ENCODE data around the gene ZNF524.
A peak's percentile ranks its signal among the peaks of the same experiment; 100 is the strongest.
"Not testable (repeated sequence)": the region's sequence is repeated elsewhere in the genome, so short reads cannot be mapped to it uniquely, and the experiment has no call there.

ZNF524 gene

GRCh38 chr19:55581145-55581822, 18.8 kb upstream of the ZNF524 start:
- no peak for DNase-seq (ENCODE audit: low spot score)

GRCh38 chr19:55581823-55582223, 18.3 kb upstream of the ZNF524 start:
- no peak for DNase-seq (ENCODE audit: low spot score)

GRCh38 chr19:55582284-55582683, 17.8 kb upstream of the ZNF524 start:
- DNase-seq (ENCODE audit: low spot score) = not testable (repeated sequence)

- DNase-seq (ENCODE audit: low spot score) = not testable (repeated sequence)
Measured at GRCh38 chr19:55583897-55584296, 16.2 kb upstream of the ZNF524 start.

GRCh38 chr19:55584871-55585270, 15.2 kb upstream of the ZNF524 start:
- no peak for DNase-seq (ENCODE audit: low spot score)

- DNase-seq (ENCODE audit: low spot score) = no peak
Measured at GRCh38 chr19:55585658-55586339, 14.3 kb upstream of the ZNF524 start.

GRCh38 chr19:55586976-55587668, 13.0 kb upstream of the ZNF524 start:
- DNase-seq (ENCODE audit: low spot score) = peak; percentile 89

- no peak for DNase-seq (ENCODE audit: low spot score)
Measured at GRCh38 chr19:55588738-55589137, 11.3 kb upstream of the ZNF524 start.

- no peak for DNase-seq (ENCODE audit: low spot score)
Measured at GRCh38 chr19:55590109-55590508, 10.0 kb upstream of the ZNF524 start.

- DNase-seq (ENCODE audit: low spot score) = peak; percentile 61
Measured at GRCh38 chr19:55590617-55591016, 9.5 kb upstream of the ZNF524 start.

- DNase-seq (ENCODE audit: low spot score) = no peak
Measured at GRCh38 chr19:55591555-55591954, 8.5 kb upstream of the ZNF524 start.

GRCh38 chr19:55592391-55593090, 7.5 kb upstream of the ZNF524 start:
- DNase-seq (ENCODE audit: low spot score) = no peak

GRCh38 chr19:55593096-55593772, 6.9 kb upstream of the ZNF524 start:
- DNase-seq (ENCODE audit: low spot score) = no peak

GRCh38 chr19:55594996-55595545, 5.0 kb upstream of the ZNF524 start:
- no peak for DNase-seq (ENCODE audit: low spot score)

- no peak for DNase-seq (ENCODE audit: low spot score)
Measured at GRCh38 chr19:55596304-55596703, 3.8 kb upstream of the ZNF524 start.

GRCh38 chr19:55597501-55597921, 2.6 kb upstream of the ZNF524 start:
- no peak for DNase-seq (ENCODE audit: low spot score)

GRCh38 chr19:55598034-55598433, 2.1 kb upstream of the ZNF524 start:
- DNase-seq (ENCODE audit: low spot score) = no peak

- peak; percentile 97 for DNase-seq (ENCODE audit: low spot score)
Measured at GRCh38 chr19:55598719-55599467, 1.2 kb upstream of the ZNF524 start.

- peak; percentile 95 for DNase-seq (ENCODE audit: low spot score)
Measured at GRCh38 chr19:55599468-55599841, 633 bp upstream of the ZNF524 start, which contains the start of gene FIZ1. FIZ1 (minus strand) TSS chr19:55599517; CDS start chr19:55597865, 1,652 bp downstream.

GRCh38 chr19:55600662-55601028, 557 bp downstream of the ZNF524 start:
- no peak for DNase-seq (ENCODE audit: low spot score)

GRCh38 chr19:55601084-55601483, 996 bp downstream of the ZNF524 start:
- peak; percentile 15 for DNase-seq (ENCODE audit: low spot score)

All from hematopoietic multipotent progenitor cell treated with erythropoietin and hydrocortisone succinate and interleukin-3 and kit ligand, for 17 days (in vitro differentiated cells).